HG03108 (cell line): ENCODE data around the gene LRRC7.
"Not testable (repeated sequence)": the region's sequence is repeated elsewhere in the genome, so short reads cannot be mapped to it uniquely, and the experiment has no call there.

Source experiments
- ATAC-seq: cut with Tn5 transposase; IDR thresholded peaks from one replicate; pipeline ENCODE4 v1.9.1; 2021; ENCODE audit warnings: moderate library complexity; ENCODE audit not compliant: unreplicated experiment

Gene LRRC7

DNA sequence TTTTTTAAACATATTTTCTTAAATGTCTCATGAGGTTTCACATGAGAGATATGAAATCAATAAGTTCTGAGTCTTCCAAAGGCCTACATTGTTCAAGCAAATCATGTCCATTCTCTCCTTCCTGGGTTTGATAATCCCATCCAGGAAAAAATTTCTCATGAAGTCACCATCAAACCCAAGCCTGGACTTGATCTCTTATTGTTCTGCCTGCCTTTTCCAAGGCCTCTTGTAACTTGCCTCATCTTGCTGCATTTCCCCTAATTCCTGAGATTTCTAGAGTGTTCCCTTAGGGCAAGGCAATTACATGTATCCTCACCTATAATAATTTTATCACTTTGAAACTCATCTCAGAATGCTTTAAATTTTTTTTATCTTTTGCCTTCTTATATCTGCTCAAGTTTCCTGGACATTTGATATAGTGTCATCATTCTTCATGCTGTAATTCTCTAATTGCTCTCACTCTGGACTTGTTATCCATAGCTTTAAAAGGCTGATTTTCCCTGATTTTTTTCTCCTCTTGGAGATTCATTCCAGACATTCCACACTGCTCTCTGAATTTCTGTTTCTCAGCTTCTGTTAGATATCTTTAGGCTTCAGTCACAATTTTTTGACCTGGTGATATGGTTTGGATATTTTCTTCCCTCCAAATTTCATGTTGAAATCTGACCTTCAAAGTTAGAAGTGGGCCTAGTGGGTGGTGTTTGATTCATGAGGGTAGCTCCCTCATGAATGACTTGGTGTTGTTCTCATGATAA lies 126.4 kb downstream of the LRRC7 start:
- no peak for ATAC-seq

DNA sequence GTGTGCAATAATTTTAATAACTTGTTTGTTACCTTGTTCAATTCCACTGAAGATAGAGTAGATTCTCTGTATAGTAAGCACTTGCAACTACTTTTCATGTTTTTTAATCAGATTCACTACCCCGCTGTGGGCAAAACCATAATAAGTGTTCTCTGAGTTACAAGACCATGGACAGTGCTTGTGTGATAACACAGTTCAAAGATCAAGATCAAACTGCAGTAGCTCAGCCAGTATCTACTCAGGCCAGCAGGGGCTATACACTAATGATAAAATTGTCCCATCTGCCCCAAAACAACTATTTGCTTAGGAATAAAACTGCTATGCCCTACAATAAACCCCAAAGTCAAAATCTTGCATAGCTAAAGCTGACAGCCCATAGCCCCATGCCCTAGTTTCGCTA lies 129.6 kb downstream of the LRRC7 start:
- ATAC-seq: no peak

DNA sequence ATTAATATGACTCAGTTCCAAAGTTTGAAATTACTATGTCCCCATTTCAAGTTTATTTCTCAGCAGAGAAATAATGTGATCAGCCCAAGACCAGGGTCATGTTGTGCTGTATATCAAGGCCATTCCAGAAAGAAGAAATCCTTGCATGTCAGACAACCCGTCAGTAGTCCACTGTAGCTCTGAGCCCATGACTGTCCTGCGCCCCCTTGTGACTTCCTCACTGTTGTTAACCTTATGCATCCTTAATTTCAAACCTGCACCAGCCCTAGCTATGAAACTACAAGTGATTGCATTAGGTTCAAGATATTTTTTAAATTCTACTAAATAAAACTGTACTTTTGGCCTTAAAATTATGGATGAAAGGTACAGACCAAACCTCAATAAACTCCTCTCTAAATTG lies 133.0 kb downstream of the LRRC7 start:
- no peak for ATAC-seq

DNA sequence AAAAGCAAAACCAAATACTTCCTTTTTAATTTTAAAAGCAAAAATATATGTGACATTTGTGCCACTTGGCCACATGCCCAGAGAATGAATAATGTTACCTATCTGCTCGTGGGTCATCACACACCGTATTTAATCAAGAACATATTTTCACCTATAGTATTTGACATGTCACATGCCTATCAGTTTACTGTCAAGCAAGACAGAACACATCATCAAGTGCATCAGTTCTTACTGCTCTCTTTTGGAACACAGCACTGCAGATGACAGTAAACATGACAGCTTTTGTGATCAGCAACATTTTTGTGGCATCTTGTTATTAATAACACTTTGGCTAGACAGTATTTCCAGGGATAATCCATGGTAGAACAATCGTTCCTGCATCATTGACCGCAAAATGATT lies 134.4 kb downstream of the LRRC7 start:
- no peak for ATAC-seq

DNA sequence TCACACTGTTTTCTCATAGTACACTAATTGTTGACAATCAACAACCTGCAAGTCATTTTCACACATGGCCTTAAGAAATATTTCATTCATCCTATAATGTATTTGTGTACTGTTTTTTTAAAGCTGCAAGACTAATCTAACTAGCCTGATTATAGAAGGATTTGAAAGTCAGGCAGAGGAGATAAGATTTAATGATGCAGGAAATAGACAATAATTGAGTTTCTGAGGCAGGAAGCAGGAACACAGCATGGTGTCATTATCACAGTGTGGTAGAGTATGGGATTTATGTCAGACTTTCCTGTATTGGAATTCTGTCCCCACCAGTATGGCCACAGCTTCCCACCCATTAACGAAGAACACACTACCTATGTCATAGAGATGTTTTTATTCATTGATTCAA lies 138.8 kb downstream of the LRRC7 start:
- no peak for ATAC-seq

DNA sequence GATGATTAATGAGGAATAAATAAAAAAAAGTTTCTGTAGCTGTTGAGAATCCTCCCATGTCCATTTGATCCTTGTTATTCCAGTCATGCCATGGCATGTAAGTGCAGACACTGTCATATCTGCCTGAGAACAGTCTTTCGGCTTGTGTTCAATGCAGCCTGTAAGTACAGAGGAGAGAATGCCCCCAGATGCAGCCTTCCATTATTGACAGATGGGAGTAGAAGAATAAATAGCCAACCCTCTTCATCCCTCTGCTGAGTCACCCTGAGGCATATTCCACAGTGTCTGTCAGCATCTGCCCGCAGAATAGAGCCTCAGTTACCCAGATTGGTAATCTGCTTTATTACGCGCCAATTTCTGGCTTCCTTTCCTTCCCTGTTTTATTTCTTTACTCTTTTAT lies 139.4 kb downstream of the LRRC7 start:
- no peak for ATAC-seq

DNA sequence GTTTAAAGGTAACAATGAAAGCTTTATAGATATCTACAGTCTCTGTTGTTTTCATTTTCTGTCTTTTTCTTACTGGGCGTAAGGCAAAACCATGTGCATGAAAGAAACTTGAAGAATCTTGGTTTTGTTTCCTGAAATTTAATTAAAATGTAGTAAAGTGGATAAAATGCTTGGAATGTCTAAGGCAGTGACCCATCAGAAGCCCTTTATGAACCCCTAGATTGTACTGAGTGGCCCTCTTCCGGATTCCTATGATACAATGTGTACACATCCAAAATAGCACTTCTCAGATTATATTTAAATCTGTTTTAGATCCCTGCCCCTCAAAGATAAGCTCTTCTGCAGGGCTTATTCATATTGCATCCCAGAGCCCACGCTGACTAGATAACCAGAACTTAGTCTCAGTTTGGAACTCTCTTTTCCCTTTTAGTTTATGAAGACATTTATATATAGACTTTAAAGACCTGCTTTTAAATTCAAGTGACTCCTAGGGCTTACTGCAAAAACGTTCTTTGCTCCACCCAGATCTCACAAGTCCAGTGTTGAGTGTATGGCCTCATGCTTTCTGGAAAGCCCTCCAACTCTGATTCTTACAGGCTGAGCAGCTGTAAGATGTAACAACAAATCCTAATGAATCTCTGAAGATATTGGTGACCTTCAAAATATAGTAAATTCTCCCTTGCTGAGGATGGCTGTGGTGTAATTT lies 142.9 kb downstream of the LRRC7 start:
- no peak for ATAC-seq

DNA sequence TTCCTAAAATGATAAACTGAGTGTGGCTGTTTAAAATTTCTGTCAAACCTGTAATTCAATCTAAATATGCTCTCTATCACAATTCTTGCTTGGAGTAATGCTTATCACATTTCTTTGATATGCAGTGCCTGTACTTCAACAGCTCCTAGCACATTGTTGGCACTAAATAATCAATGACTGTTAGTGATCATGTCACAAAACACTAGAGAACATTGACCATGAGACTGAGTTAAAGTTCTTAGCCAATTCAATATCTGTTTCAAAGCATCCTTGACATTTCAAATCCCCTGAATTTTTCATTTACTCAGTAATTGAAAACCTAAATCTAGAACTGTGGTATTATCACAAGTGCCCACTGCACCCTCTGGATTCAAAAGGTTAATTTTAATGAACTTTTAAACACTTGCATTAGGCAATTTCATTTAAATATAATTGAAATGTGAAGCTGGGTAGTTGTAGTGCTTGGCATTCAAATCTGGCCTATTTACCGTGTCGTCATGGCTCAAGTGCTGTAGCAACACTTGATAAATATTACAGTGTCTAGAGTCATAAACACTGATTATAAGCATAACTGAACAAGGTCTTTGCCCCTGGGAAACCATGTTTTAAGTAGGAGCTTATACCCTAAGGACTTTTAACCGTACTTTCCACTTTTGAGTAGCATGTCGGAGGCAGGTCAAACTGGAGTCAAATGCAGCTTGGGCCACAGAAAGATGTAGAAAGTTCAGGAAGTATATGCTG lies 143.6 kb downstream of the LRRC7 start:
- no peak for ATAC-seq

DNA sequence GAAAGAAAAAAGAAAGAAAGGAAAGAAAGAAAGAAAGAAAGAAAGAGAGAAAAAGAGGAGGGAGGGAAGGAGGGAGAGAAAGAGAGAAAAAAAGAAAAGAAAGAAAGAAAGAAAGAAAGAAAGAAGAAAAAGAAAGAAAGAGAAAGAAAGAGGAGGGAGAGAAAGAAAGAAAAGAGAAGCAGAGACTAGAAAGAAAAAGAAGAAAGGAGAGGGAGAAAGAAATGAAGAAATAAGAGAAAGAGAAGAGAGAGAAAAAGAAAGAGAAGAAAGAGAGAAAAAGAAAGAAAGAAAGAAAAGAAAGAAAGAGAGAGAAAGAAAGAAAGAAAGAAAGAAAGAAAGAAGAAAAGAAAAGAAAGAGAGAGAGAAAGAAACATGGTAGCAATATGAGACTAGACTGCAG lies 150.1 kb downstream of the LRRC7 start:
- not testable (repeated sequence) for ATAC-seq

DNA sequence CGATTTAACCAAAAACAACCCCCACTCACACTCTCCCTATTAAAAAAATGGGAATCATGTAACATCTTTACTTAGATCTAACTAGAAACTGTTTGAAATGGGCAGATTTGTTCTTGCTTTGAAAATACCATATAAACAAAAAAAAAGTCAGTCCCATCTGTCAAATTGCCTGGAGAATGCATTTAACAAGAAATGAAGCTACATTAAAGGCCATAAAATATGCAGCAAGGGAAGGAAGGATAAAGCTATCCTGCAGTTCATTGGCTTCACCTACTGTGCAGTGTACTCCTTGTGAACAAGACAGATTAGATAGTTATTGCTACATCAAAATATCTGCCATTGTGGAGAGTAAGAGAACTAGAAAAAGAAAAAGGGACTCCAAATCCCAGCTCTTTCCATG lies 160.5 kb downstream of the LRRC7 start:
- ATAC-seq: no peak

DNA sequence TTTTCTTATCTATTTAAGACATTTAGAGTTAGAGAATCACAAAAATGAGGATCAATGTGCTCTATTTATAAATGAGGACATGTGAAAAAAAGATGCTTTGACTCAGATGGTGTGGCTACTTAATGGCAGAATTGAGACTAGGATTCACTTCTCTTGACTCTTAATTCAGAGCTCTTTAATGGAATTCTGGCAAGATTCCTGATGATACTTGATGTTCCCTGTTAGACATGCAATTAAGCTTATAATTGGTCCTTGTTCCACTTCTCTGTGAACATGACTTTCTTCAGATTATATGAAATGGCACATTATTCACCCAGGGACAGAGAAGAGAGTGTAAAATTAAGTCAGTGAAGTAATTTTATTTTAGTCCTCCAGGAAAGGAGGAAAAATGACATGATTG lies 165.3 kb downstream of the LRRC7 start:
- ATAC-seq: no peak

DNA sequence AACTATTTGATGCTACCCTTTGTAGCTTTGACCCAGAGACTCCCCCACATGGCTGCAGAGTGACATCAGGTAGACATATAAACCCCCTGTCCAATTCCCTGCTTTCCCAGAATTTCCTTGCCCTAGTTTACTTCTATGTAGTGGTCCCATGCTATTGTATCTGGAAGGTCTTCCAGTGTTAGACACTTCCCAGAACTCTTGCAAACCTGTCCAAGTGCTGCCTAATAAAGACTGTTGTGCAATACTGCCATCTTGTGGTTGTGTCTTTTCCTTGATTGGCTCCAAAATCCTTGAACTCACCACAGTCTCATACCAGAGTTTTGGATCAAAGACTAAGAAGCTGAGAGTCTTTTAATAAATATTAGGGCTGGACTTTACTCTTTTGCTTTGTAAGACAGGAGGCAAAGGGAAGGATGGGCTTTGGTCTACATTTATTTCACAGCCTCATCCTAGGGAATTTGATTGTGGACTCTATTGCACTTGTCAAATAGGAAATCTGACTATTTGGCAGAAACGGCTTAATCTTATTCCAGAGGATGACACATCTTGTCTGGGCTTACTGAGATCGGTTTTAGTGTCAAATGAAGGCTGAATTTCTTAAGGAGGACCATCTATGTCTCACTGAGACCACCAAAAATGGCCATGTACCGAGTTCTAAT lies 169.9 kb downstream of the LRRC7 start:
- ATAC-seq: no peak

DNA sequence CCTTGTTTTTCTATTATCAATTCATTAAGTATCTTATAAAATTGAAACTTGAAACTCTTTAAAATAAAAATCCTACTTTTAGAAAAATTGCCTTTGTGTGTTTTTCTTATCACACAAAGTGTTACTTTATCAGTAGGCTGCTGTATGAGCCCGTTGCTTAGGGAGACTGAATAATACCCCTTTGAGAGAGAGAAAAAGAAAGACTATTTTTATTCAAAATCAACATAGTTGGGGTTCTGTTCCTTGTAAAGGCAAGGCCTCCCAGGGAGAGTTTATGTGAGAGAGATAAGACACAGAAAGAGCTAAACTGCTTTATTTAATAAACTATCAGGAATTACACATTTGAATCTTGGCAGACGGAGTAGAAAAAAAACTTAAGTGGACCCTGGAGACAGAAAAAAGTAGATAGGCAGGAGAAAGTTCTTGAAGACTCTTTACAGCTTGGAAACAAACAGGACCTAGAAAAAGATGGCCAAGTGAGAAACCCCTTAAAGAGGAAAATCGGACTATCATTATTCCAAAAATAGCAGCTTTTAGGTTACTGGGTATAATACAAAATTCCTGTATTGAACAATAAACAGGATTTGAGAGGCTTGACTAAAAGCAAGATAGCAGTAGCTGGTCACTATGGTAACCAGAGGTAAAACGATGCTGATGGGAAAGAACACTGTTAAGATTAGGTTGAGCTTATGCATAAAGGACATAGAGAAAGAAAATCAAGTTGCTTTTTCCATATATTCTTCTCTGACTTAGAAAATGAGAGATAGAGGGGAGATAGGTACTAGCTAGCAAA lies 170.9 kb downstream of the LRRC7 start:
- no peak for ATAC-seq

DNA sequence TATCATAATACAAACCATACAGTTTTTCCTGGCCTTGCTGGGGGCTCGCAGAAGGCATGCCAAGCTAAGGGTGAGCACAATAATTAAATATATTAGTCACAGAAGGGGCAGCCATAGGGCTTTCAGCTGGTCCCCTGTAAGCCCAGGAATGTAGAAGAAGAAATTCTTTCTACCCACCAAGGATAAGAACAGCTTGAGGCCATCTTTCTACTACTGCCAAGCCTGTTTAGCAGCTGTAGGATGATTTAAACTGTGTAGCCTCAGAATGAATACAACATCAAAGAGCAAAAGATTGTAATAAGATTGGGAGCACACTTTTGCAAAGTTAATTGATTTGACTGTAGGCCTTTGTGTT lies 171.5 kb downstream of the LRRC7 start:
- no peak for ATAC-seq

DNA sequence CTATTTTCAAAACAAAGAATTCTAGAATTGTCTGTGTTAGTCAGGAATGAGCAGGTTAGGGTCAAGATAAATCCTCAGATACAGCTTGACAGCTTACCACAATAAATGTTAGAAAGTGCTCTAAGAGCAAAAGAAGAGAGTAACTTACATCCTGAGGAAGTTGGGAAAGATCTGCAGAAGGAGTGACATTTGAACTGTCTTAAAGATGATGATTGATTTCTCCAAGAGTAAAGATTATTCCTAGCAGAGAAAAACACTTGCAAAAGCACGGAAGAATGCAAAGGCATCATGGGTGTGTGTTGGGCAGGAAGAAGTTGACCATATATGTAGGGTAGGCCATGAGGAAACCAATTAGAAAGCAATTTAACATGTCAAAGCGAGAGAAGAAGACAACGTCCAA lies 175.4 kb downstream of the LRRC7 start:
- ATAC-seq: no peak

DNA sequence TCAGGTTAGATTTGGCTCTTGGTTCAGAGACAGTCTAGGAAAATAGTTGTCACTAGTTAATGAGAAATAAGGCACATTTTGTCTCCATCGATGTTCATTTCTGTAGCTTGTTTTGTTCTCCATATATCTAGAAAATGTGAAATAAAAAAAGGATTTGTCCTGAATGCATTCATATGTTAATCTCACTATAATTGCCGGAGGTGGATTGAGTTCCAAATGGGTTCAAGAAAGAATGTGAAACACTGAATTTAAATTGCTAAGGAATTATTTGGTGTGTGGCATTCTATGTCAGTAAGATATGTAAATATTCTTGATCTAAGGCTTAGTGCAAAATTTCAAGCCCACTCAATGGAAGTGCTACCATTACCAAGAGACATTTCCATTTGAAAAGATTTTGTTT lies 176.7 kb downstream of the LRRC7 start:
- no peak for ATAC-seq

DNA sequence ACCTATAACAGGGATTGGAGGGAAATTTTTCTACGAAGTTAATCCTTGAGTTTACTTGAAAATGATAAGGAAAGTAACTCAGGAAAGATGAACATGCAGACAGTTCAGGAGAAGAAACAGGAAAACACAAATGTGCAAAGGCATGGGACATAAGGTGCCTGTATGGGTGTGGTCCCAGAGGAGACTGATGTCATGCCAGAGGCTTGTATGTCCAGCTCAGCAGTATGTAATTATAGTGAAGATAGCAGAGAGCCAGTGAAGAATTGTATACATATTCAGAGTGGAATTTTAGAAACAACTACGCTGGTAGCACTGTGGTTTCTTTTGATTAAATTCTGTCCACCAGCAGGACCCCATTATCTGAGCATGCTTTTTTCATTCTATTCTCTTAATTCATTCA lies 179.5 kb downstream of the LRRC7 start:
- ATAC-seq: no peak

DNA sequence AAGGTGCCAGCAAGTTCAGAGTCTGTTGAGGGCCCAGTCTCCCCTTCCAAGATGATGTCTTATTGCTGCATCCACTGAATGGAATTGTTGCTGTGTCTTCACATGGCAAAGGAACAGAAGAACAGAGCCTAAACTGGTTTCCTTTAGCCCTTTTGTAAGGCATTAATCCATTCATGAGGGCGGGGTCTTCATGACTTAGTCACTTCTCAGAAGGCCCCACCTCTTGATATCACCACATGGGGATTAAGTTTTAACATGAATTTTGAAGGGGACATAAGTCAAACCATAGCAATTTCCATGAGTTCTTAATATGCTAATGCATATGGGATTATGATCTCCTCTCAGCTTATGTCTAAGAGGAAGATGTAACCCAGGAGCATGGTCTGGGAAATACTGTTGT lies 182.9 kb downstream of the LRRC7 start:
- no peak for ATAC-seq

DNA sequence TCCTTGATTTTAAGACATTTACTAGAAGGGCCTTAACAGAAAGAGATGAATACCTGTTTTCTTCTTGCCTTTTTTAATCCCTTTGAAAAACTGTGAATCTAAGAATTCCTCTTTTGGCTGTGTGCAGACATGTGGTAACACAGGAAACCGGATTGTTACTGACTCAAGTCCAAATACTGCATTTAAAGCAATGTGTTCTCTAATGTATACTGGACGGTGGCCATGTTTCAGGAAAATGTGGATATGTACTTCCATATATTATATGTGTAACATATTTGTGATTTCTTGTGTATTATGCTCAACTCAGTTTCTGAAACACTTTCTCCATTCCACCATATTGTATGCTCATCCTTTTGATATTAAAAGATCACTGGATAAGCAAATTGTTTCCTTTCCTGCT lies 185.1 kb downstream of the LRRC7 start:
- ATAC-seq: no peak

DNA sequence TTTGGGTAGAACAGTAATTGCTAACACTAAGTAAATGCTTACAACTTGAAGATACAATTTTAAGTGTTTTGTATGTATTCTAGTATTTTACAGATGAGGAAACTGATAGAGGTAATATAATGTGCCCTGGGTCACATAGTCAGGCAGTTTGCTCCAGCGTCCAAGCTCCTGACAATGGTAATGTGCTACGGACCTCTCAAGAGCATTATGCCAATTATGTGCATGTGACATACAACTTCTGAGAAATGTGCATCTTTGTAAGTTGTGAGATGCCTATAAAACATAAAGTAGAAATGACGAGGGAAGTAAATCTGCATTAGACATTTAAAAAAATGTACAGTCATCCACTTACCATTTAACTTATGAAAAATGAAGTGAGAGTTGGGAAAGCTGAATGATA lies 186.8 kb downstream of the LRRC7 start:
- no peak for ATAC-seq

DNA sequence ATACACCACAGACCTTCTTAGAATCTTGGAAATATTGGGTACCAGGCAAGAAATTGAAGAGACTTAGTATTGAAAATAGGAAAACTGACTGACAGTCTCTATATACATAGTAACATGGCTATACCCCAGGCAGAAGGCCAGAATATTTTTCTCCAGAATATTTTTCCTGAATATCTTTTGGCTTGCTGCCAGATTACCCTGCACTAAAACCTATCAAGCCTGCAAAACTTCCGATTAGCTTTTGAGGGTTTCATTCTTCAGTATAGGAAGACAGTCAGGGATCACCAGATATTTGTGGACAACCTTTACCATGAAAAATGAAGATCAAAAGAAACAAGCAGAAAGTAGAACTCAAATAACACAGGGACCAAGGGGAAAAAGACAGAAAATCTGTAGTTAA lies 187.9 kb downstream of the LRRC7 start:
- ATAC-seq: no peak
